Mesendoderm (in vitro differentiated cells): Measurements from ENCODE around the gene MVB12B.

Experiments
- DNase-seq: peaks from one replicate; pipeline ENCODE4 v3.0.0; 2013
- H2AK5ac ChIP-seq: 2 replicates; pipeline ENCODE4 v1.6.1; 2013; ENCODE audit warnings: low read length, inconsistent platforms
- H2BK120ac ChIP-seq: 2 replicates; pipeline ENCODE4 v1.6.1; 2013; ENCODE audit warnings: low read depth, mild to moderate bottlenecking, low read length, moderate library complexity, mixed read lengths
- H2BK15ac ChIP-seq: replicated peaks from 2 replicates; pipeline ENCODE4 v1.6.1; 2013; ENCODE audit warnings: low read depth, mild to moderate bottlenecking, moderate library complexity
- H2BK5ac ChIP-seq: 2 replicates; pipeline ENCODE4 v1.6.1; 2013; ENCODE audit warnings: low read length, inconsistent platforms
- H3K18ac ChIP-seq: 2 replicates; pipeline ENCODE4 v1.6.1; 2013; ENCODE audit warnings: mild to moderate bottlenecking, low read length, mixed read lengths
- H3K23ac ChIP-seq: one replicate; pipeline ENCODE4 v1.6.1; 2013; ENCODE audit warnings: low read length
- H3K27ac ChIP-seq: 2 replicates; pipeline ENCODE4 v1.5.1; 2013; ENCODE audit warnings: low read depth, mild to moderate bottlenecking, inconsistent platforms, low read length, moderate library complexity
- H3K27me3 ChIP-seq: 2 replicates; pipeline ENCODE4 v1.6.1; 2013; ENCODE audit warnings: low read length, control low read depth, mild to moderate bottlenecking, inconsistent platforms; ENCODE audit not compliant: insufficient read depth, poor library complexity
- H3K36me3 ChIP-seq: 2 replicates; pipeline ENCODE4 v1.6.1; 2013; ENCODE audit warnings: low read length, inconsistent platforms; ENCODE audit not compliant: control insufficient read depth, insufficient read depth
- H3K4ac ChIP-seq: one replicate; pipeline ENCODE4 v1.6.1; 2013; ENCODE audit warnings: low read depth, mild to moderate bottlenecking, low read length, moderate library complexity
- H3K4me1 ChIP-seq: 2 replicates; pipeline ENCODE4 v1.6.1; 2013; ENCODE audit warnings: low read depth, low read length, inconsistent platforms; ENCODE audit not compliant: control insufficient read depth
- H3K4me2 ChIP-seq: 2 replicates; pipeline ENCODE4 v1.6.1; 2013; ENCODE audit warnings: low read length
- H3K4me3 ChIP-seq: 2 replicates; pipeline ENCODE4 v1.5.1; 2013; ENCODE audit warnings: mild to moderate bottlenecking, low read length
- H3K56ac ChIP-seq: one replicate; pipeline ENCODE4 v1.6.1; 2013; ENCODE audit warnings: low read length
- H3K79me1 ChIP-seq: 2 replicates; pipeline ENCODE4 v1.6.1; 2013; ENCODE audit warnings: low read length, inconsistent platforms
- H3K79me2 ChIP-seq: 2 replicates; pipeline ENCODE4 v1.6.1; 2013; ENCODE audit warnings: mild to moderate bottlenecking, low read length; ENCODE audit not compliant: control insufficient read depth, insufficient read depth
- H3K9ac ChIP-seq: 2 replicates; pipeline ENCODE4 v1.6.1; 2013; ENCODE audit warnings: low read length, inconsistent platforms
- H4K5ac ChIP-seq: one replicate; pipeline ENCODE4 v1.6.1; 2013; ENCODE audit warnings: low read length
- H4K8ac ChIP-seq: one replicate; pipeline ENCODE4 v1.6.1; 2013; ENCODE audit warnings: low read depth, mild to moderate bottlenecking, control low read depth, low read length, moderate library complexity
- WGBS: extraction: QIAGEN DNeasy Blood & Tissue Kit; methylation state at CpG from one replicate; pipeline ENCODE4 v1.1.7; 2013; ENCODE audit warnings: low lambda C conversion rate, missing lambda C conversion rate; ENCODE audit not compliant: insufficient coverage; ENCODE audit errors: extremely low coverage; 5-methylcytosine and 5-hydroxymethylcytosine counted together

MVB12B gene

GRCh38 chr9:126459965-126460843 is 133.6 kb downstream of the MVB12B start:
- no peak overlapping the region for H3K4me3 ChIP-seq
- H3K4me1 ChIP-seq = no peaks in the 10 kb centered on the region
- no peak overlapping the region for H2AK5ac ChIP-seq
- no peak for DNase-seq
- H3K56ac ChIP-seq = no peak overlapping the region
- no peaks in the 10 kb centered on the region for H3K79me1 ChIP-seq
- no peak overlapping the region for H2BK5ac ChIP-seq
- H3K79me2 ChIP-seq = no peaks in the 10 kb centered on the region
- H2BK15ac ChIP-seq = no peak overlapping the region
- H4K5ac ChIP-seq = no peak overlapping the region
- no peak overlapping the region for H3K18ac ChIP-seq
- no peak overlapping the region for H3K4ac ChIP-seq
- no peak overlapping the region for H2BK120ac ChIP-seq
- WGBS = no CpG with 5 or more reads among the region's 14 CpGs
- no peaks in the 10 kb centered on the region for H3K27me3 ChIP-seq
- H3K4me2 ChIP-seq = no peak overlapping the region
- H3K27ac ChIP-seq = no peak overlapping the region
- H3K36me3 ChIP-seq = no peaks in the 10 kb centered on the region
- H4K8ac ChIP-seq = no peak overlapping the region
- no peak overlapping the region for H3K9ac ChIP-seq
- no peak overlapping the region for H3K23ac ChIP-seq

- H3K79me2 ChIP-seq = no peaks in the 10 kb centered on the region
- no peak overlapping the region for H3K9ac ChIP-seq
- no peak overlapping the region for H2AK5ac ChIP-seq
- no peak overlapping the region for H3K4me3 ChIP-seq
- no peak overlapping the region for H3K23ac ChIP-seq
- H4K8ac ChIP-seq = no peak overlapping the region
- H3K27ac ChIP-seq = no peak overlapping the region
- no peak overlapping the region for H2BK15ac ChIP-seq
- no peak overlapping the region for H4K5ac ChIP-seq
- DNase-seq = no peak
- no peaks in the 10 kb centered on the region for H3K27me3 ChIP-seq
- H3K79me1 ChIP-seq = no peaks in the 10 kb centered on the region
- H3K36me3 ChIP-seq = no peaks in the 10 kb centered on the region
- H2BK5ac ChIP-seq = no peak overlapping the region
- no peak overlapping the region for H3K4me2 ChIP-seq
- H2BK120ac ChIP-seq = no peak overlapping the region
- H3K56ac ChIP-seq = no peak overlapping the region
- no peak overlapping the region for H3K4ac ChIP-seq
- H3K18ac ChIP-seq = no peak overlapping the region
- no peaks in the 10 kb centered on the region for H3K4me1 ChIP-seq
- no CpG with 5 or more reads among the region's 8 CpGs for WGBS
These were observed 134.4 kb downstream of the MVB12B start for GRCh38 chr9:126461029-126461428.

GRCh38 chr9:126461608-126462007 is 135.0 kb downstream of the MVB12B start:
- Histone ChIP-seq H3K79me2 (no peaks in the 10 kb centered on the region), H3K36me3 (no peaks in the 10 kb centered on the region), H3K56ac (no peak overlapping the region), H3K9ac (no peak overlapping the region), H2BK120ac (no peak overlapping the region), H3K4ac (no peak overlapping the region), H2AK5ac (no peak overlapping the region), H3K79me1 (no peaks in the 10 kb centered on the region), H2BK15ac (no peak overlapping the region), H2BK5ac (no peak overlapping the region), H3K23ac (no peak overlapping the region), H4K5ac (no peak overlapping the region), H3K4me3 (no peak overlapping the region), H3K18ac (no peak overlapping the region), H3K4me1 (no peaks in the 10 kb centered on the region), H3K4me2 (no peak overlapping the region), H3K27ac (no peak overlapping the region), H3K27me3 (no peaks in the 10 kb centered on the region), H4K8ac (no peak overlapping the region)
- no CpG with 5 or more reads among the region's 17 CpGs for WGBS
- DNase-seq = no peak

GRCh38 chr9:126462617-126463016 is 136.0 kb downstream of the MVB12B start:
- no peak overlapping the region for H4K5ac ChIP-seq
- H3K56ac ChIP-seq = no peak overlapping the region
- H3K4ac ChIP-seq = no peak overlapping the region
- H2BK120ac ChIP-seq = no peak overlapping the region
- no peaks in the 10 kb centered on the region for H3K36me3 ChIP-seq
- H3K4me3 ChIP-seq = no peak overlapping the region
- H3K79me1 ChIP-seq = no peaks in the 10 kb centered on the region
- H3K9ac ChIP-seq = no peak overlapping the region
- no peak overlapping the region for H3K4me2 ChIP-seq
- H3K4me1 ChIP-seq = no peaks in the 10 kb centered on the region
- H2BK5ac ChIP-seq = no peak overlapping the region
- H3K23ac ChIP-seq = no peak overlapping the region
- H3K27ac ChIP-seq = no peak overlapping the region
- H4K8ac ChIP-seq = no peak overlapping the region
- no peaks in the 10 kb centered on the region for H3K27me3 ChIP-seq
- no CpG with 5 or more reads among the region's 3 CpGs for WGBS
- no peaks in the 10 kb centered on the region for H3K79me2 ChIP-seq
- no peak overlapping the region for H2BK15ac ChIP-seq
- H2AK5ac ChIP-seq = no peak overlapping the region
- DNase-seq = no peak
- H3K18ac ChIP-seq = no peak overlapping the region

- no CpG with 5 or more reads among the region's 2 CpGs for WGBS
- Histone ChIP-seq H4K5ac (no peak overlapping the region), H2BK120ac (no peak overlapping the region), H3K27ac (no peak overlapping the region), H3K18ac (no peak overlapping the region), H2BK15ac (no peak overlapping the region), H3K9ac (no peak overlapping the region), H3K79me2 (no peaks in the 10 kb centered on the region), H3K36me3 (no peaks in the 10 kb centered on the region), H3K23ac (no peak overlapping the region), H3K79me1 (no peaks in the 10 kb centered on the region), H4K8ac (no peak overlapping the region), H2BK5ac (no peak overlapping the region), H3K56ac (no peak overlapping the region), H3K4ac (no peak overlapping the region), H3K4me3 (no peak overlapping the region), H2AK5ac (no peak overlapping the region), H3K27me3 (no peaks in the 10 kb centered on the region), H3K4me2 (no peak overlapping the region), H3K4me1 (no peaks in the 10 kb centered on the region)
- no peak for DNase-seq
These were observed 136.8 kb downstream of the MVB12B start for GRCh38 chr9:126463426-126463825.
